GM13977 (cell line): ENCODE measurements around the gene CWC22.

Experiments
- DNase-seq: peaks from one replicate; pipeline ENCODE4 v3.0.0; 2012; ENCODE audit warnings: low spot score
- CTCF ChIP-seq: IDR thresholded peaks from 2 replicates; pipeline ENCODE4 v1.5.1; 2012; ENCODE audit warnings: mild to moderate bottlenecking, control low read depth; ENCODE audit not compliant: insufficient read depth; ENCODE audit errors: extremely low read depth, missing control alignments
- in situ Hi-C: fragments of 300-500 bp; cut with MboI; formaldehyde crosslinking; loops from one replicate; pipeline ENCODE4 v1.12.0; 2022; ENCODE audit warnings: low sequenced_read_pairs, low pct_unique_long_range_greater_than_20kb, mixed read lengths, inconsistent platforms; ENCODE audit not compliant: unreplicated experiment

CWC22 gene

GRCh38 chr2:179954026-179954425 lies 53.1 kb downstream of the CWC22 start:
- DNase-seq, result no peak
- no peak for TF ChIP-seq CTCF
- in situ Hi-C loops, result no loop called here

- TF ChIP-seq CTCF, result no peak
- in situ Hi-C loops, result no loop called here
- no peak for DNase-seq
Measured at GRCh38 chr2:179953359-179953758, 53.7 kb downstream of the CWC22 start.

- TF ChIP-seq CTCF, result no peak
- in situ Hi-C loops, result no loop called here
Measured at GRCh38 chr2:179952658-179953057, 54.4 kb downstream of the CWC22 start.

GRCh38 chr2:179951680-179952079 lies 55.4 kb downstream of the CWC22 start:
- peak; percentile 12 for DNase-seq
- in situ Hi-C loops, result no loop called here
- TF ChIP-seq CTCF, result no peak

More at GRCh38 chr2:179952658-179953057, 54.4 kb downstream of the CWC22 start:
- peak; percentile 5 for DNase-seq

- no peak for TF ChIP-seq CTCF
- in situ Hi-C loops, result no loop called here
- DNase-seq, result no peak
Measured at GRCh38 chr2:179950391-179950790, 56.7 kb downstream of the CWC22 start.

- TF ChIP-seq CTCF, result no peak
- no peak for DNase-seq
- in situ Hi-C loops, result no loop called here
Measured at GRCh38 chr2:179949438-179949837, 57.7 kb downstream of the CWC22 start.

GRCh38 chr2:179948058-179948457 lies 59.0 kb downstream of the CWC22 start:
- no peak for TF ChIP-seq CTCF
- DNase-seq, result no peak
- in situ Hi-C loops, result no loop called here
